WTC11 (cell line): ENCODE measurements around the gene PDS5A. TPM values are rescaled to one million over a fixed set of nuclear protein-coding genes. Genes with fewer than 3 reads are reported as not detected.

ENCODE experiments used
- ATAC-seq: fragments of 200-7000 bp; cut with Tn5 transposase; 2 replicates; pipeline ENCODE4 v1.10.0; 2021; ENCODE audit warnings: mild to moderate bottlenecking, moderate library complexity
- CTCF ChIA-PET: fragments of 300-600 bp; sonication (Branson Sonifier 250); formaldehyde crosslinking; loops from one replicate; lab custom pipeline; 2021; ENCODE audit warnings: antibody characterized with exemption; lab: Charles Lee
- POLR2A ChIA-PET: fragments of 350-600 bp; sonication (Branson Sonifier 250); formaldehyde crosslinking; loops from one replicate; lab custom pipeline; 2021; ENCODE audit warnings: antibody characterized with exemption; lab: Charles Lee
- DNase-seq: peaks from one replicate; pipeline ENCODE4 v3.0.0; 2021; ENCODE audit warnings: low spot score
- H3K27ac Mint-ChIP-seq: 2 replicates; pipeline ENCODE4 v1.8.0; 2021; ENCODE audit warnings: mixed read lengths
- H3K27me3 Mint-ChIP-seq: 2 replicates; pipeline ENCODE4 v1.8.0; 2021; ENCODE audit warnings: low read depth, mild to moderate bottlenecking, moderate library complexity, mixed read lengths
- H3K36me3 Mint-ChIP-seq: 2 replicates; pipeline ENCODE4 v1.8.0; 2021; ENCODE audit warnings: mixed read lengths
- H3K4me1 Mint-ChIP-seq: 2 replicates; pipeline ENCODE4 v1.8.0; 2022; ENCODE audit warnings: mixed read lengths
- H3K4me3 Mint-ChIP-seq: 2 replicates; pipeline ENCODE4 v1.8.0; 2021; ENCODE audit warnings: mild to moderate bottlenecking, moderate library complexity, mixed read lengths
- H3K9me3 Mint-ChIP-seq: 2 replicates; pipeline ENCODE4 v1.8.0; 2021; ENCODE audit warnings: mixed read lengths
- ATF2 ChIP-seq: sonication (generic); formaldehyde crosslinking; IDR thresholded peaks from 2 replicates; pipeline ENCODE4 v1.8.1; 2022; ENCODE audit warnings: low read depth, missing genetic modification reagents, borderline replicate concordance
- E2F4 ChIP-seq: sonication (generic); formaldehyde crosslinking; IDR thresholded peaks from 2 replicates; pipeline ENCODE4 v1.8.1; 2022; ENCODE audit warnings: low read depth, mild to moderate bottlenecking, moderate library complexity, missing genetic modification reagents, borderline replicate concordance
- FOXK1 ChIP-seq: sonication (generic); formaldehyde crosslinking; IDR thresholded peaks from 2 replicates; pipeline ENCODE4 v1.8.0; 2022; ENCODE audit warnings: mild to moderate bottlenecking, moderate library complexity, missing genetic modification reagents
- FOXP1 ChIP-seq: sonication (generic); formaldehyde crosslinking; IDR thresholded peaks from 2 replicates; pipeline ENCODE4 v1.8.0; 2022; ENCODE audit warnings: missing genetic modification reagents, mild to moderate bottlenecking, moderate library complexity, borderline replicate concordance
- GTF2I ChIP-seq: fragments of 250-450 bp; sonication (Bioruptor Pico); conservative IDR thresholded peaks from 2 replicates; pipeline ENCODE4 v1.4.0; 2021; ENCODE audit warnings: mild to moderate bottlenecking
- MLX ChIP-seq: sonication (generic); formaldehyde crosslinking; IDR thresholded peaks from 2 replicates; pipeline ENCODE4 v1.8.1; 2023; ENCODE audit warnings: mild to moderate bottlenecking, missing genetic modification reagents, moderate library complexity
- SMAD4 ChIP-seq: sonication (generic); formaldehyde crosslinking; IDR thresholded peaks from 2 replicates; pipeline ENCODE4 v1.8.0; 2022; ENCODE audit warnings: mild to moderate bottlenecking, missing genetic modification reagents
- SP1 ChIP-seq: sonication (generic); formaldehyde crosslinking; conservative IDR thresholded peaks from 2 replicates; pipeline ENCODE4 v1.8.1; 2022; ENCODE audit warnings: missing genetic modification reagents
- TCF7 ChIP-seq: sonication (generic); formaldehyde crosslinking; IDR thresholded peaks from 2 replicates; pipeline ENCODE4 v1.8.0; 2022; ENCODE audit warnings: mild to moderate bottlenecking, low read depth, missing genetic modification reagents, moderate library complexity
- TEAD4 ChIP-seq: sonication (generic); formaldehyde crosslinking; IDR thresholded peaks from 2 replicates; pipeline ENCODE4 v1.8.0; 2022; ENCODE audit warnings: mild to moderate bottlenecking, missing genetic modification reagents
- ZMAT4 ChIP-seq: fragments of 250-450 bp; sonication (Bioruptor Pico); IDR thresholded peaks from 2 replicates; pipeline ENCODE4 v1.9.0; 2021; ENCODE audit warnings: mild to moderate bottlenecking
- ZNF232 ChIP-seq: sonication (generic); formaldehyde crosslinking; IDR thresholded peaks from 2 replicates; pipeline ENCODE4 v1.8.0; 2022; ENCODE audit warnings: mild to moderate bottlenecking, missing genetic modification reagents
- ZNF416 ChIP-seq: fragments of 250-450 bp; sonication (Bioruptor Pico); IDR thresholded peaks from 2 replicates; pipeline ENCODE4 v1.9.0; 2021; ENCODE audit warnings: mild to moderate bottlenecking, inconsistent platforms
- ZNF512 ChIP-seq: sonication (generic); formaldehyde crosslinking; IDR thresholded peaks from 2 replicates; pipeline ENCODE4 v1.8.1; 2022; ENCODE audit warnings: missing genetic modification reagents, borderline replicate concordance
- ZNF532 ChIP-seq: fragments of 250-450 bp; sonication (Bioruptor Pico); IDR thresholded peaks from 2 replicates; pipeline ENCODE4 v1.9.0; 2021; ENCODE audit warnings: mild to moderate bottlenecking, borderline replicate concordance
- ZNF671 ChIP-seq: fragments of 250-450 bp; sonication (Bioruptor Pico); IDR thresholded peaks from 2 replicates; pipeline ENCODE4 v1.8.0; 2021; ENCODE audit warnings: mild to moderate bottlenecking
- total RNA-seq: library from RNA; stranded (reverse); gene quantifications from 3 replicates; pipeline ENCODE4 v1.2.3, GENCODE V29; 2021

The PDS5A gene
- total RNA-seq, 1 experiment from 2014 or later: 61.7 TPM

- TF ChIP-seq ATF2 (CRISPR knock-in tag) (no peak), TCF7 (no peak), ZNF416 (CRISPR knock-in tag) (no peak), GTF2I (CRISPR knock-in tag) (no peak), ZNF512 (CRISPR knock-in tag) (no peak), ZNF232 (CRISPR knock-in tag) (no peak), MLX (CRISPR knock-in tag) (no peak), FOXP1 (CRISPR knock-in tag) (no peak), TEAD4 (CRISPR knock-in tag) (no peak), E2F4 (CRISPR knock-in tag) (no peak)
Measured at GRCh38 chr4:39987485-39987884, 9.8 kb upstream of the PDS5A start (continued).

- ChIA-PET CTCF (interaction anchor here (1.0 to 1.5 kb wide), 4 partner anchors 8 to 312 kb away, joined by 3 to 13 read pairs (median 3); partner anchors contain the start of gene N4BP2), POLR2A (no interaction called here)
- ATAC-seq (no peak), DNase-seq (no peak)
- Mint-ChIP-seq H3K4me1 (peaks cover 19% of the 10 kb centered on the region), H3K27me3 (no peaks in the 10 kb centered on the region), H3K36me3 (peaks cover 18% of the 10 kb centered on the region), H3K27ac (no peak overlapping the region), H3K4me3 (no peak overlapping the region; the same call in 1 of the 2 replicates), H3K9me3 (no peaks in the 10 kb centered on the region)
- TF ChIP-seq ZMAT4 (CRISPR knock-in tag) (no peak), SMAD4 (CRISPR knock-in tag) (no peak), TEAD4 (CRISPR knock-in tag) (no peak), ZNF532 (CRISPR knock-in tag) (no peak), SP1 (no peak), ZNF671 (CRISPR knock-in tag) (no peak), FOXK1 (CRISPR knock-in tag) (no peak)
Measured at GRCh38 chr4:39978904-39979303, 1.2 kb upstream of the PDS5A start.
